ENCODE measurements around the gene FAM217A. TPM values are rescaled to one million over a fixed set of nuclear protein-coding genes. Genes with fewer than 3 reads are reported as not detected.

The FAM217A gene
- polyA plus RNA-seq, 6 donors from 2014 or later: not detected

- H3K27me3 Mint-ChIP-seq: no peaks in the 10 kb centered on the region
- H3K4me1 Mint-ChIP-seq: peaks cover 46 to 76% (median 68%) of the 10 kb centered on the region in 3 donors
- peak overlapping the region in 1 of 6 donors; percentile 36 for H3K27ac Mint-ChIP-seq
- ATAC-seq (ENCODE audit: low read depth in 2 of 2) (no peak), DNase-seq (no peak)
- peaks cover 0 to 1% (median 0%) of the 10 kb centered on the region in 7 donors for H3K9me3 Mint-ChIP-seq
- peaks cover 22 to 24% of the 10 kb centered on the region in 2 donors for H3K36me3 Mint-ChIP-seq
- peak overlapping the region in 1 of 8 donors; percentile 57 for H3K4me3 Mint-ChIP-seq
Observed at GRCh38 chr6:4028051-4028450, 50.9 kb downstream of the FAM217A start.

GRCh38 chr6:4025681-4026080 lies 53.3 kb downstream of the FAM217A start:
- Mint-ChIP-seq H3K4me3 (no peak overlapping the region), H3K9me3 (peaks cover 0 to 4% (median 0%) of the 10 kb centered on the region in 7 donors), H3K36me3 (peaks cover 5 to 7% of the 10 kb centered on the region in 2 donors), H3K4me1 (peaks cover 45 to 77% (median 73%) of the 10 kb centered on the region in 3 donors), H3K27me3 (no peaks in the 10 kb centered on the region), H3K27ac (peak overlapping the region in 1 of 6 donors; percentile 36)
- ATAC-seq (ENCODE audit: low read depth in 2 of 2) (no peak), DNase-seq (no peak)

GRCh38 chr6:4023240-4023639 lies 55.7 kb downstream of the FAM217A start:
- Mint-ChIP-seq H3K4me3 (peak overlapping the region in 7 of 8 donors; percentile 55 to 100 (median 80)), H3K9me3 (peaks cover 0 to 2% (median 0%) of the 10 kb centered on the region in 7 donors), H3K27me3 (no peaks in the 10 kb centered on the region), H3K27ac (peak overlapping the region in 3 of 6 donors; percentile 58 to 96 (median 63)), H3K36me3 (peaks cover 0 to 5% of the 10 kb centered on the region in 2 donors), H3K4me1 (peaks cover 37 to 70% (median 66%) of the 10 kb centered on the region in 3 donors)
- no peak for ATAC-seq (ENCODE audit: low read depth in 2 of 2)
- DNase-seq: no peak

DNA sequence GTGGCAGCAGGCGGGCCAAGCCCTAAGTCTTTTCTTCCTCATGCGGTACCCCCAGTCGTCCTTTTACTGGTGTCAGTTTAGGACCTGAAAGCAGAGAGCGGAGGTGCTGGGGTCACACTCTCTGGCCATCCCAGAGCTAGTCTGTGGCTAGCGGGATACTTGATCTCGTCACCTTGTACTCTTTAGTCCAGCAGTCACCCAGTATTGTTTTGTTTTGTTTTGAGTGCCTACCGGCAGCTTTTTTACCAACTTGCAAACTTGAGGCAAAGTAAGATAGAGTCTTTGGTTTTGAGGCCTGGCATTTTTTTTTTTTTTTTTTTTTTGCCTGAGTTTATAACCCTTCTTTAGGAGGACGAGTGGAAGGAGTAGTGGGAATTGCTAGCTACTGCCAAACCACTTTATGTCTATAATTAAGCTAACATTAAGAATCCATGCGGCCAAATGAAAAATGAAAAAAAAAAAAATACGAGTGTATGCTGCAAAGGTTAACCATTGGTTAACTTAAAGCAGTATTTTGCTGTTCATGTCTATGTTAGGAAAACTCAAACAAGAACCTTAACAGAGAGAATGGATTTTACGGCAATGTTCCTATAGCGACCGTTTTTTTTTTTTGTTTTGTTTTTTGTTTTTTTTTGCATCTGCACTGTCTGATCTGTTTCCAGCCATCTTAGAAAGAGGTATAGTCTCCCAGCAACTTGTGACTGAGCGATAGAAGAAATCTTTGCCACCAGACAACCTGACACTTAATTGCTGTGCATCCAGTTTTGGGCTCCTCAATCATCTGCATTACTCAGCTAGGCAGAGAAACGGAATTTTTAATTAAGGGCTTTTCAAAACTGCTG lies 56.9 kb downstream of the FAM217A start:
- ATAC-seq (ENCODE audit: low read depth in 2 of 2): no peak
- no peaks in the 10 kb centered on the region for H3K27me3 Mint-ChIP-seq
- peaks cover 43 to 71% (median 68%) of the 10 kb centered on the region in 3 donors for H3K4me1 Mint-ChIP-seq
- peaks cover 0 to 5% of the 10 kb centered on the region in 2 donors for H3K36me3 Mint-ChIP-seq
- peak overlapping the region; percentile 88 to 100 (median 99) for H3K4me3 Mint-ChIP-seq
- H3K9me3 Mint-ChIP-seq: peaks cover 0 to 2% (median 0%) of the 10 kb centered on the region in 7 donors
- DNase-seq: no peak
- H3K27ac Mint-ChIP-seq: peak overlapping the region; percentile 96 to 100 (median 99)

DNA sequence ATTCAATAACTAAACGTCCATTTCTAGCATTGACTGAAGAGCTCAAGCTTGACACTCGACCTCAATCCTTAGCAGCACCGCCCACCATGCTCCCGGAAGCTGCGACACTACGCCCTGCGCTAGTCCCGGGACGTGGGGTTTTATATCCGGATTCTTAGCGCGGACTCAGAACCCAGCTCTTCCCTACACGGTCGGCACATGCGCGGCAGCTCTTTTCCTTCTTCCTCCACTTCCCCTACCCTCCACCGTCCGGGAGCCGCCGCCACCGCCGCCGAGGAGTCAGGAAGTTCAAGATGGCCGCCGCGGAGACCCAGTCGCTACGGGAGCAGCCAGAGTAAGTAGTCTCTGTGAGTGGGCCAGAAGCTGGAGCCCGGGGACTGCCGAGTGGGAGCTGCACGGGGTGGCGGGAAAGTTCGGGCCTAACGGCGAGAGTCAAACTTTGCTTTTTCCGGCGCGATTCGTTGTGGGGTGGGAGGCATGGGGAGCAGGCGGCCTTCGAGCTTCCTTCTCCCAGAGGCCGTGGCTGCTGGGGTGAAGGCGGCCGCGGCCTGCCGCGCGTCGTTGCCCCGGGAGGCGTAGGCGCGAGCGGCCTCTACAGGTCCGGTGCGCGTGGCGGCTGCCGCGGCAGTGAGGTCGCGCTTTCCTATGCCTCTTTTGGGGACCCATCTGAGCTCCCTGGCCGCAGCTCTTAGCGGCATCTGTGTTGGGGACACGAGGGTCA lies 57.6 kb downstream of the FAM217A start:
- peaks cover 40 to 67% (median 65%) of the 10 kb centered on the region in 3 donors for H3K4me1 Mint-ChIP-seq
- H3K36me3 Mint-ChIP-seq: peaks cover 0 to 5% of the 10 kb centered on the region in 2 donors
- ATAC-seq (ENCODE audit: low read depth in 2 of 2) (peak; percentile 61 to 63), DNase-seq (peak; percentile 84)
- H3K27me3 Mint-ChIP-seq: no peaks in the 10 kb centered on the region
- H3K4me3 Mint-ChIP-seq: peak overlapping the region; percentile 88 to 100 (median 99)
- peak overlapping the region; percentile 96 to 100 (median 99) for H3K27ac Mint-ChIP-seq
- peaks cover 0 to 2% (median 0%) of the 10 kb centered on the region in 7 donors for H3K9me3 Mint-ChIP-seq

- Mint-ChIP-seq H3K36me3 (peaks cover 0 to 5% of the 10 kb centered on the region in 2 donors), H3K9me3 (peaks cover 0 to 2% (median 0%) of the 10 kb centered on the region in 7 donors), H3K4me3 (peak overlapping the region; percentile 88 to 100 (median 99)), H3K4me1 (peaks cover 45 to 71% (median 70%) of the 10 kb centered on the region in 3 donors), H3K27me3 (no peaks in the 10 kb centered on the region), H3K27ac (peak overlapping the region; percentile 96 to 100 (median 99))
- DNase-seq (no peak), ATAC-seq (ENCODE audit: low read depth in 2 of 2) (no peak)
Observed at GRCh38 chr6:4020822-4021132, 58.2 kb downstream of the FAM217A start.

GRCh38 chr6:4018924-4019236 lies 60.1 kb downstream of the FAM217A start:
- peak overlapping the region; percentile 88 to 99 (median 96) for H3K4me3 Mint-ChIP-seq
- DNase-seq (no peak), ATAC-seq (ENCODE audit: low read depth in 2 of 2) (no peak)
- peaks cover 0 to 5% of the 10 kb centered on the region in 2 donors for H3K36me3 Mint-ChIP-seq
- H3K27ac Mint-ChIP-seq: peak overlapping the region in 5 of 6 donors; percentile 96 to 98 (median 98)
- H3K4me1 Mint-ChIP-seq: peaks cover 46 to 82% (median 78%) of the 10 kb centered on the region in 3 donors
- no peaks in the 10 kb centered on the region for H3K27me3 Mint-ChIP-seq
- H3K9me3 Mint-ChIP-seq: peaks cover 0 to 2% (median 0%) of the 10 kb centered on the region in 7 donors

Other genes starting within 250 kb of the FAM217A start
- 10 to 100 TPM in 3 of 6 donors, 1 to 10 TPM in 3; 2.5 to 14.8 (median 9.0) TPM for gene FAM50B, start 229.8 kb downstream of the FAM217A start, polyA plus RNA-seq (ENCODE audit: low read depth in 6 of 6)
- gene ECI2, start 56.4 kb upstream of the FAM217A start, polyA plus RNA-seq (ENCODE audit: low read depth in 6 of 6): 10 to 100 TPM; 25.5 to 64.8 (median 47.7) TPM

Data from naive B cell (primary cell).